H1 (cell line): ENCODE results near the gene COL27A1. TPM values are rescaled to one million over a fixed set of nuclear protein-coding genes. Genes with fewer than 3 reads are reported as not detected.

Experiments
- EGR1 ChIP-seq: IDR thresholded peaks from 2 replicates; pipeline ENCODE4 v1.6.1; 2011; ENCODE audit warnings: low read depth, low read length, borderline replicate concordance
- TAF7 ChIP-seq: optimal IDR thresholded peaks from 2 replicates; pipeline ENCODE3; 2011; ENCODE audit warnings: low read depth, mild to moderate bottlenecking, inconsistent platforms, low read length, moderate library complexity, borderline replicate concordance
- polyA plus RNA-seq, 7 experiments: library from polyadenylated mRNA; depleted of rRNA in 3 of 7; stranded (reverse) in 5 of 7; unstranded in 2 of 7; fragments of >200 nt in 5 of 7; fragments of 200-250 nt in 2 of 7; gene quantifications; 1 replicate in 5 of 7; 2 replicates in 1 of 7; 4 replicates in 1 of 7; pipeline versions ENCODE4 v1.2.1 to v1.2.3, GENCODE V29; 2011 to 2013; ENCODE audit warnings: missing spikeins in 2 of 7, mixed read lengths in 2 of 7
- total RNA-seq: library from RNA; stranded (reverse); fragmentation: NEBNext Ultra II Directional; extraction: Animal tissue kit (Norgen Biotek cat#: 25700); gene quantifications from 2 replicates; pipeline ENCODE4 v1.2.1, GENCODE V29; 2021
- TF ChIP-seq, protein P1 (sequence below): fragments of 300-600 bp; sonication (generic); IDR thresholded peaks from 2 replicates; pipeline ENCODE4 v1.7.1; 2012; ENCODE audit warnings: low read length, moderate library complexity, mild to moderate bottlenecking, inconsistent platforms; ENCODE audit not compliant: insufficient replicate concordance
- TF ChIP-seq, protein P2 (sequence below): IDR thresholded peaks from 2 replicates; pipeline ENCODE4 v1.6.1; 2012; ENCODE audit warnings: inconsistent platforms
- TF ChIP-seq, protein P3 (sequence below): IDR thresholded peaks from 2 replicates; pipeline ENCODE4 v1.6.1; 2011; ENCODE audit warnings: low read length, improper control_type of control experiment

Gene COL27A1
- total and polyA plus RNA-seq, 2 of the 8 experiments (the other 6 are each of a cell fraction or from before 2014, with no cell fraction given) = 15.1 to 22.8 TPM

DNA sequence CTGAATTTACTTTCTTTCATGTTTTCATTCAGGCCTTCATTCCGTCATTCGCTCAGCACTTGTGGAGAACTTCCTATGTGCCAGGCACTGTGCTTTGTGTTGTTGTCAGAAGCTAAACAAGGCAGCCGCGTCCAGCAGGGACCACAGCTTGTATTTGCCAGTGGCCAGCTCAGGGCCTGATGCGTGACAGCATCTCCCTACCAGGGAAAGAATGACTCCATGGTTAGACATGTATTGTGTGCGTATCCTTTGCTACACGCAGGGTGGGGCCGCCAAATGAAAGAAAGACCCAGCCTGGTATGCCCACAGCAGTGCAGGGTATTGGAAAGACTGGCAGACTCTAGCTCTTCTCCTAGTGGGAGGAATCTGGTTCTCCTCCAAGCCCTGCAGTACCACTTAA, 4.7 kb upstream of the COL27A1 start (continued):
- TF ChIP-seq, protein P1, sequence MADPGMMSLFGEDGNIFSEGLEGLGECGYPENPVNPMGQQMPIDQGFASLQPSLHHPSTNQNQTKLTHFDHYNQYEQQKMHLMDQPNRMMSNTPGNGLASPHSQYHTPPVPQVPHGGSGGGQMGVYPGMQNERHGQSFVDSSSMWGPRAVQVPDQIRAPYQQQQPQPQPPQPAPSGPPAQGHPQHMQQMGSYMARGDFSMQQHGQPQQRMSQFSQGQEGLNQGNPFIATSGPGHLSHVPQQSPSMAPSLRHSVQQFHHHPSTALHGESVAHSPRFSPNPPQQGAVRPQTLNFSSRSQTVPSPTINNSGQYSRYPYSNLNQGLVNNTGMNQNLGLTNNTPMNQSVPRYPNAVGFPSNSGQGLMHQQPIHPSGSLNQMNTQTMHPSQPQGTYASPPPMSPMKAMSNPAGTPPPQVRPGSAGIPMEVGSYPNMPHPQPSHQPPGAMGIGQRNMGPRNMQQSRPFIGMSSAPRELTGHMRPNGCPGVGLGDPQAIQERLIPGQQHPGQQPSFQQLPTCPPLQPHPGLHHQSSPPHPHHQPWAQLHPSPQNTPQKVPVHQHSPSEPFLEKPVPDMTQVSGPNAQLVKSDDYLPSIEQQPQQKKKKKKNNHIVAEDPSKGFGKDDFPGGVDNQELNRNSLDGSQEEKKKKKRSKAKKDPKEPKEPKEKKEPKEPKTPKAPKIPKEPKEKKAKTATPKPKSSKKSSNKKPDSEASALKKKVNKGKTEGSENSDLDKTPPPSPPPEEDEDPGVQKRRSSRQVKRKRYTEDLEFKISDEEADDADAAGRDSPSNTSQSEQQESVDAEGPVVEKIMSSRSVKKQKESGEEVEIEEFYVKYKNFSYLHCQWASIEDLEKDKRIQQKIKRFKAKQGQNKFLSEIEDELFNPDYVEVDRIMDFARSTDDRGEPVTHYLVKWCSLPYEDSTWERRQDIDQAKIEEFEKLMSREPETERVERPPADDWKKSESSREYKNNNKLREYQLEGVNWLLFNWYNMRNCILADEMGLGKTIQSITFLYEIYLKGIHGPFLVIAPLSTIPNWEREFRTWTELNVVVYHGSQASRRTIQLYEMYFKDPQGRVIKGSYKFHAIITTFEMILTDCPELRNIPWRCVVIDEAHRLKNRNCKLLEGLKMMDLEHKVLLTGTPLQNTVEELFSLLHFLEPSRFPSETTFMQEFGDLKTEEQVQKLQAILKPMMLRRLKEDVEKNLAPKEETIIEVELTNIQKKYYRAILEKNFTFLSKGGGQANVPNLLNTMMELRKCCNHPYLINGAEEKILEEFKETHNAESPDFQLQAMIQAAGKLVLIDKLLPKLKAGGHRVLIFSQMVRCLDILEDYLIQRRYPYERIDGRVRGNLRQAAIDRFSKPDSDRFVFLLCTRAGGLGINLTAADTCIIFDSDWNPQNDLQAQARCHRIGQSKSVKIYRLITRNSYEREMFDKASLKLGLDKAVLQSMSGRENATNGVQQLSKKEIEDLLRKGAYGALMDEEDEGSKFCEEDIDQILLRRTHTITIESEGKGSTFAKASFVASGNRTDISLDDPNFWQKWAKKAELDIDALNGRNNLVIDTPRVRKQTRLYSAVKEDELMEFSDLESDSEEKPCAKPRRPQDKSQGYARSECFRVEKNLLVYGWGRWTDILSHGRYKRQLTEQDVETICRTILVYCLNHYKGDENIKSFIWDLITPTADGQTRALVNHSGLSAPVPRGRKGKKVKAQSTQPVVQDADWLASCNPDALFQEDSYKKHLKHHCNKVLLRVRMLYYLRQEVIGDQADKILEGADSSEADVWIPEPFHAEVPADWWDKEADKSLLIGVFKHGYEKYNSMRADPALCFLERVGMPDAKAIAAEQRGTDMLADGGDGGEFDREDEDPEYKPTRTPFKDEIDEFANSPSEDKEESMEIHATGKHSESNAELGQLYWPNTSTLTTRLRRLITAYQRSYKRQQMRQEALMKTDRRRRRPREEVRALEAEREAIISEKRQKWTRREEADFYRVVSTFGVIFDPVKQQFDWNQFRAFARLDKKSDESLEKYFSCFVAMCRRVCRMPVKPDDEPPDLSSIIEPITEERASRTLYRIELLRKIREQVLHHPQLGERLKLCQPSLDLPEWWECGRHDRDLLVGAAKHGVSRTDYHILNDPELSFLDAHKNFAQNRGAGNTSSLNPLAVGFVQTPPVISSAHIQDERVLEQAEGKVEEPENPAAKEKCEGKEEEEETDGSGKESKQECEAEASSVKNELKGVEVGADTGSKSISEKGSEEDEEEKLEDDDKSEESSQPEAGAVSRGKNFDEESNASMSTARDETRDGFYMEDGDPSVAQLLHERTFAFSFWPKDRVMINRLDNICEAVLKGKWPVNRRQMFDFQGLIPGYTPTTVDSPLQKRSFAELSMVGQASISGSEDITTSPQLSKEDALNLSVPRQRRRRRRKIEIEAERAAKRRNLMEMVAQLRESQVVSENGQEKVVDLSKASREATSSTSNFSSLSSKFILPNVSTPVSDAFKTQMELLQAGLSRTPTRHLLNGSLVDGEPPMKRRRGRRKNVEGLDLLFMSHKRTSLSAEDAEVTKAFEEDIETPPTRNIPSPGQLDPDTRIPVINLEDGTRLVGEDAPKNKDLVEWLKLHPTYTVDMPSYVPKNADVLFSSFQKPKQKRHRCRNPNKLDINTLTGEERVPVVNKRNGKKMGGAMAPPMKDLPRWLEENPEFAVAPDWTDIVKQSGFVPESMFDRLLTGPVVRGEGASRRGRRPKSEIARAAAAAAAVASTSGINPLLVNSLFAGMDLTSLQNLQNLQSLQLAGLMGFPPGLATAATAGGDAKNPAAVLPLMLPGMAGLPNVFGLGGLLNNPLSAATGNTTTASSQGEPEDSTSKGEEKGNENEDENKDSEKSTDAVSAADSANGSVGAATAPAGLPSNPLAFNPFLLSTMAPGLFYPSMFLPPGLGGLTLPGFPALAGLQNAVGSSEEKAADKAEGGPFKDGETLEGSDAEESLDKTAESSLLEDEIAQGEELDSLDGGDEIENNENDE = no peak
- no peak for TF ChIP-seq EGR1
- TF ChIP-seq TAF7 = no peak
- TF ChIP-seq, protein P2, sequence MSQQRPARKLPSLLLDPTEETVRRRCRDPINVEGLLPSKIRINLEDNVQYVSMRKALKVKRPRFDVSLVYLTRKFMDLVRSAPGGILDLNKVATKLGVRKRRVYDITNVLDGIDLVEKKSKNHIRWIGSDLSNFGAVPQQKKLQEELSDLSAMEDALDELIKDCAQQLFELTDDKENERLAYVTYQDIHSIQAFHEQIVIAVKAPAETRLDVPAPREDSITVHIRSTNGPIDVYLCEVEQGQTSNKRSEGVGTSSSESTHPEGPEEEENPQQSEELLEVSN = no peak
- TF ChIP-seq, protein P3, sequence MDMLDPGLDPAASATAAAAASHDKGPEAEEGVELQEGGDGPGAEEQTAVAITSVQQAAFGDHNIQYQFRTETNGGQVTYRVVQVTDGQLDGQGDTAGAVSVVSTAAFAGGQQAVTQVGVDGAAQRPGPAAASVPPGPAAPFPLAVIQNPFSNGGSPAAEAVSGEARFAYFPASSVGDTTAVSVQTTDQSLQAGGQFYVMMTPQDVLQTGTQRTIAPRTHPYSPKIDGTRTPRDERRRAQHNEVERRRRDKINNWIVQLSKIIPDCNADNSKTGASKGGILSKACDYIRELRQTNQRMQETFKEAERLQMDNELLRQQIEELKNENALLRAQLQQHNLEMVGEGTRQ = no peak
